Panc1 (cell line): Measurements from ENCODE around the gene ABAT. TPM values are rescaled to one million over a fixed set of nuclear protein-coding genes. Genes with fewer than 3 reads are reported as not detected.

Experiments used
- ATAC-seq: fragments of 200-7000 bp; cut with Tn5 transposase; 2 replicates; pipeline ENCODE4 v1.9.1; 2020; ENCODE audit warnings: mild to moderate bottlenecking, moderate library complexity
- BruUV-seq: library from RNA; stranded (reverse); fragments of 400-500 nt; replicated peaks from 2 replicates; lab custom pipeline; 2021; lab: Mats Ljungman, UMichigan
- CTCF ChIA-PET: fragments of 300-600 bp; sonication (Branson Sonifier 250); formaldehyde crosslinking; loops from one replicate; lab custom pipeline; 2022; ENCODE audit warnings: antibody characterized with exemption; lab: Charles Lee
- POLR2A ChIA-PET: fragments of 300-600 bp; sonication (Branson Sonifier 250); formaldehyde crosslinking; loops from one replicate; lab custom pipeline; 2022; ENCODE audit warnings: antibody characterized with exemption; lab: Charles Lee
- DNase-seq: peaks from one replicate; pipeline ENCODE4 v3.0.0-alpha.2; 2010; ENCODE audit warnings: low read depth, low spot score
- H3K27ac ChIP-seq: 2 replicates; pipeline ENCODE4 v1.5.1; 2011; ENCODE audit warnings: mild to moderate bottlenecking, low read length, inconsistent platforms
- H3K27me3 ChIP-seq: fragments of 200-500 bp; sonication (Bioruptor generic); 2 replicates; pipeline ENCODE4 v1.6.0; 2014; ENCODE audit warnings: low read length, inconsistent platforms; ENCODE audit not compliant: control insufficient read depth, insufficient read depth
- H3K36me3 ChIP-seq: fragments of 200-500 bp; sonication (Bioruptor generic); 2 replicates; pipeline ENCODE4 v1.5.1; 2014; ENCODE audit warnings: inconsistent platforms, mild to moderate bottlenecking, low read length, moderate library complexity; ENCODE audit not compliant: control insufficient read depth, insufficient read depth
- H3K4me1 ChIP-seq: 2 replicates; pipeline ENCODE4 v1.5.1; 2011; ENCODE audit warnings: inconsistent platforms, mild to moderate bottlenecking, low read length, moderate library complexity; ENCODE audit not compliant: control insufficient read depth, insufficient read depth
- H3K4me3 ChIP-seq, 2 experiments: 2 replicates each; pipeline ENCODE4 v1.5.1; 2011 to 2012; ENCODE audit warnings: low read depth in 2 of 2, low read length in 2 of 2, mild to moderate bottlenecking in 2 of 2, inconsistent platforms in 1 of 2, moderate library complexity in 1 of 2
- H3K9me3 ChIP-seq: fragments of 200-500 bp; sonication (Bioruptor generic); 2 replicates; pipeline ENCODE4 v1.5.1; 2014; ENCODE audit warnings: low read depth, mild to moderate bottlenecking, inconsistent platforms, low read length, moderate library complexity; ENCODE audit not compliant: control insufficient read depth, insufficient read depth
- POLR2AphosphoS5 ChIP-seq: IDR thresholded peaks from 2 replicates; pipeline ENCODE4 v1.6.1; 2012; ENCODE audit warnings: mild to moderate bottlenecking, low read depth, low read length, moderate library complexity
- SIN3A ChIP-seq: IDR thresholded peaks from 2 replicates; pipeline ENCODE4 v1.6.1; 2012; ENCODE audit warnings: low read depth, mild to moderate bottlenecking, low read length, moderate library complexity, borderline replicate concordance; ENCODE audit not compliant: insufficient read depth
- TCF7L2 ChIP-seq: IDR thresholded peaks from 2 replicates; pipeline ENCODE4 v1.6.1; 2011; ENCODE audit warnings: mild to moderate bottlenecking, low read depth, low read length, inconsistent platforms
- in situ Hi-C: cut with HindIII; loops from 2 replicates; pipeline ENCODE4 v1.10.0; 2016; ENCODE audit warnings: low sequenced_read_pairs, low pct_unique_long_range_greater_than_20kb
- intact Hi-C: fragments of 100-400 bp; cut with micrococcal nuclease; formaldehyde crosslinking; loops from one replicate; pipeline ENCODE4 v1.10.0; 2022; ENCODE audit not compliant: unreplicated experiment
- total RNA-seq: library from RNA; stranded (reverse); gene quantifications from one replicate; pipeline ENCODE4 v1.2.1, GENCODE V29; 2021; ENCODE audit not compliant: unreplicated experiment
- TF ChIP-seq, protein P1 (sequence below), 2 experiments: IDR thresholded peaks; 2 replicates each; pipeline ENCODE4 v1.6.1; 2011 to 2012; ENCODE audit warnings: low read depth in 2 of 2, control low read depth in 1 of 2, low read length in 1 of 2, mild to moderate bottlenecking in 1 of 2, moderate library complexity in 1 of 2; ENCODE audit not compliant: insufficient read depth in 1 of 2
- TF ChIP-seq, protein P2 (sequence below): fragments of 450-650 bp; IDR thresholded peaks from 2 replicates; pipeline ENCODE4 v1.5.1; 2017; ENCODE audit warnings: mild to moderate bottlenecking

Gene ABAT
- total RNA-seq, 1 experiment from 2014 or later = 0.77 TPM

DNA sequence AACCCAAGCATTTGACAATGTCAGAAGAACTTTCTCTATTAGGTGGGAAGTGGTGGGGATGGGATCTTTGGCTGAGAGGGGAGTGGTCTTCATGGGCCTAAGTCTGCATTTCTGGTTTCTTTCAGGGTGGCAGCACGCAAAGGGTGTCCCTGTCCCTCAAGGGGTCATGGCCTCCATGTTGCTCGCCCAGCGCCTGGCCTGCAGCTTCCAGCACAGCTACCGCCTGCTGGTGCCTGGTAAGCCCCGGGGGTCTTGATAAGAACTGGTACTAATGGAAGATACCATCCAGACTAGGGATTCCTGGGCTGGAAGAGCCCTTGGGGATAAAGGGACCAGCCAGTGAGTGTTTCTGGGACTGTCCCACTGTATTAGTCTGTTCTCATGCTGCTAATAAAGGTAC lies 61.2 kb downstream of the ABAT start:
- BruUV-seq = no TSS peak
- intact Hi-C loops = no loop called here
- Histone ChIP-seq H3K27me3 (no peaks in the 10 kb centered on the region), H3K36me3 (no peaks in the 10 kb centered on the region), H3K4me3 (no peak overlapping the region), H3K4me1 (no peaks in the 10 kb centered on the region), H3K9me3 (no peaks in the 10 kb centered on the region), H3K27ac (no peak overlapping the region)
- TF ChIP-seq TCF7L2 (no peak), SIN3A (no peak)
- TF ChIP-seq, protein P1, sequence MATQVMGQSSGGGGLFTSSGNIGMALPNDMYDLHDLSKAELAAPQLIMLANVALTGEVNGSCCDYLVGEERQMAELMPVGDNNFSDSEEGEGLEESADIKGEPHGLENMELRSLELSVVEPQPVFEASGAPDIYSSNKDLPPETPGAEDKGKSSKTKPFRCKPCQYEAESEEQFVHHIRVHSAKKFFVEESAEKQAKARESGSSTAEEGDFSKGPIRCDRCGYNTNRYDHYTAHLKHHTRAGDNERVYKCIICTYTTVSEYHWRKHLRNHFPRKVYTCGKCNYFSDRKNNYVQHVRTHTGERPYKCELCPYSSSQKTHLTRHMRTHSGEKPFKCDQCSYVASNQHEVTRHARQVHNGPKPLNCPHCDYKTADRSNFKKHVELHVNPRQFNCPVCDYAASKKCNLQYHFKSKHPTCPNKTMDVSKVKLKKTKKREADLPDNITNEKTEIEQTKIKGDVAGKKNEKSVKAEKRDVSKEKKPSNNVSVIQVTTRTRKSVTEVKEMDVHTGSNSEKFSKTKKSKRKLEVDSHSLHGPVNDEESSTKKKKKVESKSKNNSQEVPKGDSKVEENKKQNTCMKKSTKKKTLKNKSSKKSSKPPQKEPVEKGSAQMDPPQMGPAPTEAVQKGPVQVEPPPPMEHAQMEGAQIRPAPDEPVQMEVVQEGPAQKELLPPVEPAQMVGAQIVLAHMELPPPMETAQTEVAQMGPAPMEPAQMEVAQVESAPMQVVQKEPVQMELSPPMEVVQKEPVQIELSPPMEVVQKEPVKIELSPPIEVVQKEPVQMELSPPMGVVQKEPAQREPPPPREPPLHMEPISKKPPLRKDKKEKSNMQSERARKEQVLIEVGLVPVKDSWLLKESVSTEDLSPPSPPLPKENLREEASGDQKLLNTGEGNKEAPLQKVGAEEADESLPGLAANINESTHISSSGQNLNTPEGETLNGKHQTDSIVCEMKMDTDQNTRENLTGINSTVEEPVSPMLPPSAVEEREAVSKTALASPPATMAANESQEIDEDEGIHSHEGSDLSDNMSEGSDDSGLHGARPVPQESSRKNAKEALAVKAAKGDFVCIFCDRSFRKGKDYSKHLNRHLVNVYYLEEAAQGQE (IDR thresholded peaks at IDR 0.05; ENCODE audit: insufficient read depth in 1 of 2, low read depth in 2 of 2, low read length in 1 of 2) = no peak
- no peak for DNase-seq
- ChIA-PET CTCF (no interaction called here), POLR2A (no interaction called here)
- no peak for ATAC-seq
- in situ Hi-C loops = no loop called here

DNA sequence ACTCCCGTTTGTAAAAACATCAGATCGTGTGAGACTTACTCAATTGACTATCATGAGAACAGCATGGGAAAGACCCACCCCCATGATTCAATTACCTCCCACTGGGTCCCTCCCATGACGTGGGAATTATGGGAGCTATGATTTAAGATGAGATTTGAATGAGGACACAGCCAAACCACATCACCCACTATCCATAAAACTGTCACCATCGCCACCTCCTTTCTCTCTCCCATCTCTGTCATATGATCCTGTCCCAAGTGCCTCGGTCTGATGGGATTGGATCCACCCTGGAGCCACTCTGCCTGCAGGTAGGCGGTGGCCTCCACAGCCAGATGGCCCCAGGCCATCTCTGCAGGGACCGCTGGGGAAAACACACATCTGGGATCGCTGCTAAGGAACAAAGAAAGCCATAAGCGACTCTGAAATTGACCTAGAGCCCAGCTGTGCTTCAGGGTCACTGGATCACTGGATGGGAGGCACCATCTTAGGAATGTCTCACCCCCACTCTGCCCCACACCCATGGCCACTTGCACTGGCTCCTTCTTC lies 61.8 kb downstream of the ABAT start:
- ChIA-PET CTCF (no interaction called here), POLR2A (no interaction called here)
- ATAC-seq (no peak), DNase-seq (no peak)
- intact Hi-C loops = no loop called here
- in situ Hi-C loops = no loop called here
- H3K27me3 ChIP-seq = peaks cover 3% of the 10 kb centered on the region
- TF ChIP-seq TCF7L2 (no peak), POLR2AphosphoS5 (no peak), SIN3A (no peak)
- TF ChIP-seq, protein P2, sequence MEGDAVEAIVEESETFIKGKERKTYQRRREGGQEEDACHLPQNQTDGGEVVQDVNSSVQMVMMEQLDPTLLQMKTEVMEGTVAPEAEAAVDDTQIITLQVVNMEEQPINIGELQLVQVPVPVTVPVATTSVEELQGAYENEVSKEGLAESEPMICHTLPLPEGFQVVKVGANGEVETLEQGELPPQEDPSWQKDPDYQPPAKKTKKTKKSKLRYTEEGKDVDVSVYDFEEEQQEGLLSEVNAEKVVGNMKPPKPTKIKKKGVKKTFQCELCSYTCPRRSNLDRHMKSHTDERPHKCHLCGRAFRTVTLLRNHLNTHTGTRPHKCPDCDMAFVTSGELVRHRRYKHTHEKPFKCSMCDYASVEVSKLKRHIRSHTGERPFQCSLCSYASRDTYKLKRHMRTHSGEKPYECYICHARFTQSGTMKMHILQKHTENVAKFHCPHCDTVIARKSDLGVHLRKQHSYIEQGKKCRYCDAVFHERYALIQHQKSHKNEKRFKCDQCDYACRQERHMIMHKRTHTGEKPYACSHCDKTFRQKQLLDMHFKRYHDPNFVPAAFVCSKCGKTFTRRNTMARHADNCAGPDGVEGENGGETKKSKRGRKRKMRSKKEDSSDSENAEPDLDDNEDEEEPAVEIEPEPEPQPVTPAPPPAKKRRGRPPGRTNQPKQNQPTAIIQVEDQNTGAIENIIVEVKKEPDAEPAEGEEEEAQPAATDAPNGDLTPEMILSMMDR = no peak
- TF ChIP-seq, protein P1 (IDR thresholded peaks at IDR 0.05; ENCODE audit: insufficient read depth in 1 of 2, low read depth in 2 of 2, low read length in 1 of 2) = no peak
- no peaks in the 10 kb centered on the region for H3K4me1 ChIP-seq
- H3K36me3 ChIP-seq = no peaks in the 10 kb centered on the region
- no peak overlapping the region for H3K4me3 ChIP-seq
- BruUV-seq = no TSS peak
- no peak overlapping the region for H3K27ac ChIP-seq
- no peaks in the 10 kb centered on the region for H3K9me3 ChIP-seq
